ENCODE measurements around the gene SUSD3.
"Not testable (repeated sequence)": the region's sequence is repeated elsewhere in the genome, so short reads cannot be mapped to it uniquely, and the experiment has no call there.

SUSD3 gene

GRCh38 chr9:93058355-93059010 is at the start of gene SUSD3:
TSS of gene SUSD3 (plus strand) at chr9:93058701. CDS start at chr9:93058743, 42 bp downstream.
- ATAC-seq, result peak; percentile 63 to 66

- ATAC-seq, result no peak
Observed at GRCh38 chr9:93009337-93010015, 49.0 kb upstream of the SUSD3 start.

GRCh38 chr9:93010056-93010455 is 48.4 kb upstream of the SUSD3 start:
- ATAC-seq, result no peak

GRCh38 chr9:93010704-93011103 is 47.8 kb upstream of the SUSD3 start:
- ATAC-seq, result no peak

- ATAC-seq, result no peak
Observed at GRCh38 chr9:93011114-93011513, 47.4 kb upstream of the SUSD3 start.

GRCh38 chr9:93012963-93013855 is 45.3 kb upstream of the SUSD3 start:
- no peak for ATAC-seq

GRCh38 chr9:93013856-93014582 is 44.5 kb upstream of the SUSD3 start:
- ATAC-seq, result no peak

GRCh38 chr9:93015190-93015589 is 43.3 kb upstream of the SUSD3 start:
- not testable (repeated sequence) for ATAC-seq

GRCh38 chr9:93017621-93018020 is 40.9 kb upstream of the SUSD3 start:
- ATAC-seq, result no peak

- ATAC-seq, result no peak
Observed at GRCh38 chr9:93020151-93020550, 38.4 kb upstream of the SUSD3 start.

GRCh38 chr9:93020771-93021670 is 37.5 kb upstream of the SUSD3 start:
- peak in 1 of 2 donors; percentile 76 for ATAC-seq

- no peak for ATAC-seq
Observed at GRCh38 chr9:93022066-93022465, 36.4 kb upstream of the SUSD3 start.

- no peak for ATAC-seq
Observed at GRCh38 chr9:93022721-93023520, 35.6 kb upstream of the SUSD3 start.

- no peak for ATAC-seq
Observed at GRCh38 chr9:93023521-93023815, 35.0 kb upstream of the SUSD3 start.

- ATAC-seq, result no peak
Observed at GRCh38 chr9:93024646-93024910, 33.9 kb upstream of the SUSD3 start.

GRCh38 chr9:93024986-93025630 is 33.4 kb upstream of the SUSD3 start:
- ATAC-seq, result peak in 1 of 2 donors; percentile 14

GRCh38 chr9:93025736-93026135 is 32.8 kb upstream of the SUSD3 start:
- no peak for ATAC-seq

GRCh38 chr9:93026640-93027039 is 31.9 kb upstream of the SUSD3 start:
- no peak for ATAC-seq

GRCh38 chr9:93027750-93028149 is 30.8 kb upstream of the SUSD3 start:
- no peak for ATAC-seq

- peak; percentile 63 to 66 for ATAC-seq
Observed at GRCh38 chr9:93028448-93029006, 30.0 kb upstream of the SUSD3 start.
